ENCODE results near the gene NCEH1. TPM values are rescaled to one million over a fixed set of nuclear protein-coding genes. Genes with fewer than 3 reads are reported as not detected.

Gene NCEH1
- total RNA-seq, 1 experiment from 2014 or later: 11.5 TPM

- intact Hi-C loops (cut with micrococcal nuclease): no loop called here
- Histone ChIP-seq H3K9me2 (ENCODE audit: insufficient read depth) (no peaks in the 10 kb centered on the region), H3K4me2 (ENCODE audit: low read length) (no peak overlapping the region), H3K4me1 (ENCODE audit: control insufficient read depth in 1 of 2, insufficient read depth in 2 of 2, low read length in 2 of 2) (no peaks in the 10 kb centered on the region), H3K27ac (ENCODE audit: low read depth, low read length) (no peak overlapping the region), H3K27me3 (ENCODE audit: insufficient read depth, low read length) (no peaks in the 10 kb centered on the region), H3K79me2 (ENCODE audit: insufficient read depth, low read length) (no peaks in the 10 kb centered on the region), H2AFZ (ENCODE audit: low read depth, low read length, poor library complexity, severe bottlenecking) (no peak overlapping the region), H4K20me1 (ENCODE audit: insufficient read depth) (no peaks in the 10 kb centered on the region), H3K9ac (ENCODE audit: low read length) (no peak overlapping the region), H3K36me3 (ENCODE audit: control insufficient read depth in 1 of 2, insufficient read depth in 2 of 2, low read length in 2 of 2) (no peaks in the 10 kb centered on the region), H3K9me3 (ENCODE audit: control insufficient read depth in 1 of 2, insufficient read depth in 1 of 2, low read depth in 1 of 2, low read length in 2 of 2) (no peaks in the 10 kb centered on the region), H3K4me3 (replicated peaks in 1 of 2; ENCODE audit: low read depth in 1 of 2, low read length in 2 of 2) (no peak overlapping the region)
- POLR2A ChIA-PET: no interaction called here
- DNase-seq (ENCODE audit: low read depth, low spot score) (no peak), ATAC-seq (no peak)
- TF ChIP-seq ZNF274 (IDR thresholded peaks at IDR 0.05; ENCODE audit: low read depth, low read length) (no peak), ELF1 (IDR thresholded peaks at IDR 0.05; ENCODE audit: borderline replicate concordance, low read depth) (no peak), JUND (IDR thresholded peaks at IDR 0.05) (no peak), MAX (IDR thresholded peaks at IDR 0.05) (no peak), REST (IDR thresholded peaks at IDR 0.05; ENCODE audit: low read depth) (no peak), ZFX (IDR thresholded peaks at IDR 0.05) (no peak), TCF7L2 (IDR thresholded peaks at IDR 0.05; ENCODE audit: borderline replicate concordance, extremely low read depth, insufficient read depth, insufficient read length) (no peak), FOSL1 (IDR thresholded peaks at IDR 0.05; ENCODE audit: low read depth) (no peak), POLR2AphosphoS5 (IDR thresholded peaks at IDR 0.05; ENCODE audit: low read depth, low read length) (no peak), SIN3A (IDR thresholded peaks at IDR 0.05; ENCODE audit: low read depth) (no peak), POLR2A (IDR thresholded peaks at IDR 0.05; ENCODE audit: borderline replicate concordance, extremely low read depth, insufficient read depth, insufficient read length) (no peak), YY1 (IDR thresholded peaks at IDR 0.05; ENCODE audit: extremely low read depth, insufficient replicate concordance, low read depth, low read length) (no peak), SP1 (IDR thresholded peaks at IDR 0.05; ENCODE audit: low read depth) (no peak), ZBTB33 (IDR thresholded peaks at IDR 0.05; ENCODE audit: extremely low read depth, insufficient replicate concordance, low read length) (no peak), CBX3 (IDR thresholded peaks at IDR 0.05; ENCODE audit: low read depth) (no peak), RAD21 (IDR thresholded peaks at IDR 0.05; ENCODE audit: low read depth) (no peak), EZH2 (IDR thresholded peaks at IDR 0.05) (no peak)
- TF ChIP-seq, protein P1, sequence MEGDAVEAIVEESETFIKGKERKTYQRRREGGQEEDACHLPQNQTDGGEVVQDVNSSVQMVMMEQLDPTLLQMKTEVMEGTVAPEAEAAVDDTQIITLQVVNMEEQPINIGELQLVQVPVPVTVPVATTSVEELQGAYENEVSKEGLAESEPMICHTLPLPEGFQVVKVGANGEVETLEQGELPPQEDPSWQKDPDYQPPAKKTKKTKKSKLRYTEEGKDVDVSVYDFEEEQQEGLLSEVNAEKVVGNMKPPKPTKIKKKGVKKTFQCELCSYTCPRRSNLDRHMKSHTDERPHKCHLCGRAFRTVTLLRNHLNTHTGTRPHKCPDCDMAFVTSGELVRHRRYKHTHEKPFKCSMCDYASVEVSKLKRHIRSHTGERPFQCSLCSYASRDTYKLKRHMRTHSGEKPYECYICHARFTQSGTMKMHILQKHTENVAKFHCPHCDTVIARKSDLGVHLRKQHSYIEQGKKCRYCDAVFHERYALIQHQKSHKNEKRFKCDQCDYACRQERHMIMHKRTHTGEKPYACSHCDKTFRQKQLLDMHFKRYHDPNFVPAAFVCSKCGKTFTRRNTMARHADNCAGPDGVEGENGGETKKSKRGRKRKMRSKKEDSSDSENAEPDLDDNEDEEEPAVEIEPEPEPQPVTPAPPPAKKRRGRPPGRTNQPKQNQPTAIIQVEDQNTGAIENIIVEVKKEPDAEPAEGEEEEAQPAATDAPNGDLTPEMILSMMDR (IDR thresholded peaks at IDR 0.05 in 2 of 3, conservative IDR thresholded peaks at IDR 0.05 in 1 of 3; ENCODE audit: borderline replicate concordance in 1 of 3, insufficient read depth in 1 of 3, low read depth in 2 of 3, low read length in 2 of 3): no peak
- no TSS peak for BruUV-seq (replicated peaks)
- CTCF ChIA-PET: interaction anchor here (0.9 to 2.8 kb wide), 3 partner anchors 13 to 15 kb away, joined by 4 to 6 read pairs (median 4); no protein-coding TSS in a partner anchor
- RAD21 ChIA-PET (ENCODE audit: low non-redundant PET in 1 of 2, low total read pairs in 2 of 2, uncharacterized antibody in 2 of 2, unreplicated experiment in 2 of 2): no interaction called here
These were observed 102.3 kb downstream of the NCEH1 start for GRCh38 chr3:172608575-172608974.

All from HCT116 (cell line).